NCI-H2196 treated with DMSO at 0.1 percent for 48 hours (cell line): ENCODE data around the gene A3GALT2.

Experiments used
- DNase-seq: peaks from one replicate; lab custom pipeline; 2025; ENCODE audit not compliant: unreplicated experiment; lab: John Stamatoyannopoulos, UW

A3GALT2 gene

DNA sequence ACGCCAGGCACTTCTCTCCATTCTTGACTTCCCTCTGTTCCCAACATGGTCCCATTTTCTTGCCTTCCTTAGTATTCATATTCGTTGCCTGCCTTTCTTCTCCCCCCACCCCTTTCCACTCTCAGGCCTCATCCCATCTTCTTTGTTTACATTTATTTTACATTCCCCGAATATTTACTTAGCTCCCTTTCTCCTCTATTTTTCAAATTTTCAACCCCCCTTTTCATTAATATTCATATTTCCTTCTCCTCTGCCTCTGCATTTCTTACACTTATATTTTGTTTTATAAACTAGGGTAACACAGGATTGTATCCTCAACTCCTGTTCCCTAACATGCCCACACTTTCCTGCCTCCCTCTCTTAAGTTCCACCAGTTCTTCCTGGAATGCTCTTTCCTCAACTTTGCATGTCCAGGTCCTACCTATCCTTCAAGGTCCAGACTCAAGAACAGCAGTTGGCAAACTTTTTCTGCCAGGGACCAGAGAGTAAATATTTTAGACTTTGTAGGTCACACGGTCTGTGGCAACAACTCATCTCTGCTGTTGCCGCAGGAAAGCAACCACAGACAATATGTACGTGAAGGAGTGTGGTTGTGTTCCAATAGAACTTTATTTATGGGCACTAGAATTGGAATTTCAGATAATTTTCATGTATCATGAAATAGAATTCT, 29.8 kb upstream of the A3GALT2 start:
- no peak for DNase-seq

DNA sequence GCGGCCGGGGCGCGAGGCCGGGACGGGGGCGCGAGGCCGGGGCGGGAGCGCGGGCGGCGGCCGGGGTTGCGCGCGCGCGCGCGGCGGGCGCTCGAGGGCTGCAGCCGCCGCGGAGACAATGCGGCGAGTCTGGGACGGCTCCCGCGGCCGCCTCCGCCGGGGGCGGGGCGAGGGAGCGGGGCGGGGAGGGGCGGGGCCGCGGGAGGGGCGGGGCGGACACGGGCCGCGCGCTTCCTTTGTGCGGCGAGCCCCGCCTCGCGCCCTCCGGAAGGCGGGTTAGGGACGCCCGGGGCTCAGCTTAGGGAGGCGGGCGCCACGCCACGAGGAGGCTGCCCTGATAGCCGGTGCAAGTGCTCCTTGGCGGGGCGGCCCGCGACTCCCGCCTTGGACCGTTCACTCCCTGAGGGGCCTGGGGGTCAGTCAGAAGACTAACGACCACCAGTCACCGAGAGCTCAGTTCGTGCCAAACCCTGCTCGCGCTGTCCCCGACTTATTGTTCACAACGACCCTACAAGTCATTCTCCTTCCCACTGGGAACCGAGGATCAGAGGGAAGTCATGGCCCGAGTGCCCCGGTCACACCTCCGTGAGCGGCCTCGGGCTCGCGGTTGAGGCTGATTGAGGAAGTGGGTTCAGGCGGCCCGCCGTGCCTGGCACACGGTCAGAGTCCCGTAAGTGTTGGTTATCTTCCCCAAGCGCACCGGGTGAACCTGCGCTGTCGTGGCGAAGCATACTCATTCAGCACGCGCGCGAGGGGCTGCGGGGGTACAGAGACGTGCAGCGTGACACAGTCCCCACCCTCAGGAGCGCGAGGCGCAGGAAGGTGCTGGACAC, 29.1 kb upstream of the A3GALT2 start:
- DNase-seq: peak; percentile 85

DNA sequence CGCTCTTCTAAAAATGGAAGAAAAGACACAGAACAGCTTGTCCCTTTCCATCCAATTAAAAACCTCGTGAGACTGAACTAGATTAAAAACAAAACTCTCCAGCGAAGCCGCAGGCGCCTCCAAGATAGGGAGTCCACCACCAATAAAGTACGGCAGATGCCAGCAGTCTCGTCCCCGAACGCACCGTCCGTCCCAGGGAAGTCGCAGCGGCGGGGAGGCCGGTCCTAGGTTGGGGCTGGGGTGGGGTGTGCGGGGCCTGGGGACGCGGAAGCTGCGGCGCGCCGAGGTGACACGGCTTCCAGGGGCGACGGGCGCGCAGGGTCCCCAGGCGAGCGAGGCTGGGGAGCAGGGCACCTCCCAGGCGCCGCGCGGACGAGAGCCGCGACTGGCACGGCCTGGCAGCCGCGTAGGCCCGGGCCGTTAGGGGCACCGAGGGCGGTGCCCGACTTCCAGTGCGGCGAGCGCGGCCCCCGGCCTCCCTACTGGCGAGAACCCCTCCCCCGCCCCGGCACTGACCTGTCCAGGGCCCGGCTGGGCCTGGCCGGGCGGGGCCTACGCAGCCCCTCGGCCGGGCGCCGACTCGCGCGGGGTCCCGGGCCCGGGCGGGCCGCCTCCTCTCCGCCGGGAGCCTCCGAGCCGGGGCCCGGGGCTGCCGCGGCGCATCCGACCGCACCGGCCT, 28.3 kb upstream of the A3GALT2 start:
- no peak for DNase-seq

- no peak for DNase-seq
These were observed 27.8 kb upstream of the A3GALT2 start for GRCh38 chr1:33348676-33349080.

DNA sequence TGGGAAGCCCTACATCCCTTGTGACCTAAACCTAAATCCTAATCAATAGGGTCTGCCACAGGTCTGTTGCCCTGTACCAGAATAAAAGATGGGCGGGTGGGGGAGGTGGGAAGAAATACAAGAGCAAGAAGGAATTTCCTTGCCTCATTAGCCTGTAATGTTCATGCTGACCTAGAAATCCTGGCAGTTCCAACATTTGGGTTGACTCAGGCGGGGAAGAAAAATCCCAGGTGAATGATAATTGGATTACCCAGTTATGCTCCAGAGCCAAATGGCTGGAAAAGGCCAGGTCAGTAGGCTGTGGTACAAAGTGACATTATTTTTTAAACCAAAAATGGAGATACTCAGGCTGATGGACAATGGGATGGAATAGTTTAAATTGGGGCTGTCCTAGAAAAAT, 27.3 kb upstream of the A3GALT2 start:
- no peak for DNase-seq

GRCh38 chr1:33347650-33347992, 26.7 kb upstream of the A3GALT2 start:
- no peak for DNase-seq

GRCh38 chr1:33346927-33347649, 26.2 kb upstream of the A3GALT2 start:
- peak; percentile 36 for DNase-seq

GRCh38 chr1:33346533-33346926, 25.6 kb upstream of the A3GALT2 start:
- DNase-seq: no peak

DNA sequence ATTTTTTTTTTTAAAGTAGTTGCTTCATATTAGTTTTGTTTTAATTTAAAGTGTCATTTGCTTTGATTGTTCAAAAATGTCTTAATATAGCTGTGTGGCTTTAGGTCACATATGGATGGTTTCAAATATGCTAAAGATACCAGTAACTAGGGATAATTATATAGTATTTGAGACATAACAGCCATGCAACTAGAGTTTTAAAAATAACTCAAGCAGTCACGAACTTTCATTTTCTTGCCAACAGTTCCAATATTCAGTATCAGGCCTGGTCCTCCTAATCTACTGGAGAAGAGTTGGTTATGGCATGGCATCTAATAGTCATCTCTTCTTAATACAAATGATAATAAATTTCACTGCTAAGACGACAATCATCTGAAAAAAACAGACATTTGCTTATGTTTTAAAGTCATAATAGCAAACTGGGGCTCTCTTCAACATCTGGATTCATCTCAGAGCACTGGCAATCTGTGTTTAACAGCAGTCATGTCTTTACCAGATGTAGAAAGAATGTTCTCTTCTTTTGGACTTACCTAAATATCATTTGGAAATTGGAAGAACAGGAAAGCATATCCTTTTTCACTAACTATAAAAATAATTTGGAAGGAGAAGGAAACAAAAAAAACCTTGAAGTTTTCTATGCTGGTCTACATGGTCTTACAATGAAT, 24.1 kb upstream of the A3GALT2 start:
- DNase-seq: no peak

- no peak for DNase-seq
These were observed 22.6 kb upstream of the A3GALT2 start for GRCh38 chr1:33343539-33343938.

- DNase-seq: peak; percentile 97
These were observed 21.3 kb upstream of the A3GALT2 start for GRCh38 chr1:33342041-33342723.

DNA sequence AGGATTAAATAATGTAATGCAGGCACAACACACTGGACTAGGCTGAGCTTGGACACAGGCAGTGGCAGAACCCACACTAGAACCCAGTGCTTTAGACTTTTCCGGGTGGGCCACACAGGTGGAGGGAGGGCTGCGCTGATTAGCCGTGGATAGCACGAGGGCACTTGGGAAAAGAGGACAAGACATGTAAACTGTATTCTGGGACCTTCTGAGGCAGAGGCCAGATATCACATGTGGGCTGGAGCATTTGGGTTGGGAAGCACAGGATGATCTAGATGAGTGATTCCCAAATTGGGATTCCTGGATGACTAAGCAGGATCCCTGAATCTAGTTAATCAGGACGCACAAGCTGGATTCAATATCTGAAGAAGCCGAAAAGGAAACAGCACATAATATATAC, 20.3 kb upstream of the A3GALT2 start:
- no peak for DNase-seq

- no peak for DNase-seq
These were observed 18.5 kb upstream of the A3GALT2 start for GRCh38 chr1:33339413-33339812.

- DNase-seq: no peak
These were observed 17.7 kb upstream of the A3GALT2 start for GRCh38 chr1:33338440-33339211.

DNA sequence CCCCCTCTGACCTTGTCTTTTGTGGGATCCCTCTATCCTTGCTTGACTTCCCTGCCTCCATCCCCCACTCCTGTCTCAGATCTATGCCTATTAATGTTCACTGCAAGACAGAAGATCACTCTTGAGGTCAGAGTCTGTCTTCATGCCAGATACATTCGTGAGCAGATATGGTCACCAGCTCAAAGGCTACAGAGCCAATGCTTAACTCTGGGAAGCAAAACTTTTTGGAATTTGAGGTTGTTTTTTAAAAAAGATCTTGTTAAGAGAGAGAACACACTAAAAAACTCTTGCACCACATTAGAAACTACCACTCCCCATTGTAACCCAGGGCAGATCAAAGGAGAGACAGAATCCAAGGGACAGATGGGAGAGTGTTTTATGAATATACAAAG, 17.1 kb upstream of the A3GALT2 start:
- no peak for DNase-seq

DNA sequence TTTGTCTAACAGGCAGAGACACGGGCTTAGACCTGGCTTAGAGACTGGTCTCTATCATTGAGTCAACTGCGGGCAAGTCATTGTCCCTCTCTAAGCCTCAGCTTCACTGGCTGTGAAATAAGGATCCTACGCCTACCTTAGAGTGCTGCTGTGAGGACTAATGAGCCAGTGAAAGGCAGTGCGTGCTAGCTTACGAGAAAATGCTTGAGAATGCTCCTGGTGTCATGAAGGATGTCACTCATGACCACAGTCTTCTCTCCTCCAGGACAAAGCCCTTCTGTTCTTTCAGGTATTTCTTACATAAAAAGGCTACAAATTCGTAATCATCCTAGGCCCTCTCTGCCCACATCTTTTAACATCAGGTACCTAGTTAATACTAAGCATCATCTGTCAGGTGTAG, 16.5 kb upstream of the A3GALT2 start:
- no peak for DNase-seq

GRCh38 chr1:33336580-33336979, 15.7 kb upstream of the A3GALT2 start:
- DNase-seq: no peak

- no peak for DNase-seq
These were observed 14.1 kb upstream of the A3GALT2 start for GRCh38 chr1:33335020-33335419.

DNA sequence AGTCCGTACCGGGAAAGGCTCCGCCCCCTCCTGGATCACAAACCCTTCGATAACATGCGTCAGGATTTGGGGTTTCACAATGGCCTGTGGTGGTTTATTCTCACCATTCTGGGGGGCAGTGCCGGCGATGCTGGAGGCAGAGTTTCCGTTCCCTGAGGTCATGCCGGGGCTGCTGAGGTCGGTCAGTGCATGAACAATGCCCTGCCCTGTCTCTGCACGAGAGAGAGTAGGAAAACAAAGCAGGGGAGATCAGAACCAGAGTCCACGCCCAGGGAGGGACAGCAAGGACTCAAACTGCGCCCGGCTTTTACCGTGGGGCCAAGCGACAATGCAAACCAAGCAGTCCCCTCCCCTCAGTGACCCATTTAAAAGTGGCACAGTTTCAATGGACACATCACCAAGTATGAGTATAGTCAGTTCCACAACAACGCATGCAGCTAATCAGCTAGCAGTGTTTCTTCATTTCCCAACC, 13.2 kb upstream of the A3GALT2 start:
- DNase-seq: no peak

GRCh38 chr1:33332881-33333280, 12.0 kb upstream of the A3GALT2 start:
- DNase-seq: no peak
